CD4-positive, CD25-positive, alpha-beta regulatory T cell (primary cell): ENCODE measurements around the gene SF3A1. TPM values are rescaled to one million over a fixed set of nuclear protein-coding genes. Genes with fewer than 3 reads are reported as not detected.

ENCODE experiments used
- ATAC-seq, 2 donors: fragments of 150-1000 bp; cut with Tn5 transposase; one replicate each; pipeline ENCODE4 v1.10.0; 2021; ENCODE audit warnings: low read depth in 2 of 2, moderate number of reproducible peaks in 2 of 2, moderate library complexity in 1 of 2
- DNase-seq, 3 donors: peaks; one replicate each; pipeline versions ENCODE4 v3.0.0 to v3.0.0-alpha.2; 2012 to 2022; ENCODE audit warnings: mixed read lengths in 1 of 3
- H3K27ac ChIP-seq: one replicate; pipeline ENCODE4 v1.7.0; 2013; ENCODE audit warnings: mild to moderate bottlenecking, low read length; ENCODE audit not compliant: insufficient read depth, poor library complexity, severe bottlenecking
- H3K27me3 ChIP-seq: one replicate; pipeline ENCODE4 v1.7.0; 2013; ENCODE audit warnings: low read length; ENCODE audit not compliant: control insufficient read depth, insufficient read depth
- H3K36me3 ChIP-seq: one replicate; pipeline ENCODE4 v1.7.0; 2013; ENCODE audit warnings: mild to moderate bottlenecking, low read length, moderate library complexity; ENCODE audit not compliant: control insufficient read depth, insufficient read depth
- H3K4me1 ChIP-seq: 2 replicates; pipeline ENCODE4 v1.7.0; 2013; ENCODE audit warnings: mild to moderate bottlenecking, low read length; ENCODE audit not compliant: insufficient read depth, control insufficient read depth, poor library complexity, severe bottlenecking
- H3K4me3 ChIP-seq: one replicate; pipeline ENCODE4 v1.7.0; 2013; ENCODE audit warnings: low read depth, mild to moderate bottlenecking, low read length, moderate library complexity
- H3K9me3 ChIP-seq, 2 experiments: 1 replicate in 1 of 2; 2 replicates in 1 of 2; pipeline ENCODE4 v1.7.0; 2013; ENCODE audit warnings: low read length in 2 of 2, mild to moderate bottlenecking in 1 of 2, moderate library complexity in 1 of 2; ENCODE audit not compliant: control insufficient read depth in 2 of 2
- H3K27ac Mint-ChIP-seq, 3 donors: one replicate each; pipeline ENCODE4 v1.8.0; 2020 to 2022; ENCODE audit warnings: mild to moderate bottlenecking in 3 of 3, mixed read lengths in 3 of 3, moderate library complexity in 2 of 3
- H3K27me3 Mint-ChIP-seq: one replicate; pipeline ENCODE4 v1.8.0; 2022; ENCODE audit warnings: mild to moderate bottlenecking, mixed read lengths
- H3K36me3 Mint-ChIP-seq: one replicate; pipeline ENCODE4 v1.8.0; 2020; ENCODE audit warnings: mixed read lengths
- H3K4me1 Mint-ChIP-seq, 4 donors: one replicate each; pipeline ENCODE4 v1.8.0; 2020 to 2022; ENCODE audit warnings: mixed read lengths in 4 of 4, mild to moderate bottlenecking in 1 of 4
- H3K4me3 Mint-ChIP-seq, 4 donors: one replicate each; pipeline ENCODE4 v1.8.0; 2020 to 2022; ENCODE audit warnings: mild to moderate bottlenecking in 4 of 4, mixed read lengths in 4 of 4, moderate library complexity in 3 of 4
- H3K9me3 Mint-ChIP-seq, 7 donors: one replicate each; pipeline ENCODE4 v1.8.0; 2020 to 2022; ENCODE audit warnings: mixed read lengths in 7 of 7, mild to moderate bottlenecking in 3 of 7, moderate library complexity in 2 of 7
- polyA plus RNA-seq, 4 donors: library from polyadenylated mRNA; unstranded; fragments of 300-500 nt; fragmentation: Illumina TruSeq; gene quantifications; one replicate each; pipeline ENCODE4 v1.2.3, GENCODE V29; 2021
- total RNA-seq: library from RNA; stranded (reverse); gene quantifications from one replicate; pipeline ENCODE4 v1.2.3, GENCODE V29; 2022

The SF3A1 gene
- total and polyA plus RNA-seq, 5 donors from 2014 or later = 66.6 to 389 (median 77.9) TPM

DNA sequence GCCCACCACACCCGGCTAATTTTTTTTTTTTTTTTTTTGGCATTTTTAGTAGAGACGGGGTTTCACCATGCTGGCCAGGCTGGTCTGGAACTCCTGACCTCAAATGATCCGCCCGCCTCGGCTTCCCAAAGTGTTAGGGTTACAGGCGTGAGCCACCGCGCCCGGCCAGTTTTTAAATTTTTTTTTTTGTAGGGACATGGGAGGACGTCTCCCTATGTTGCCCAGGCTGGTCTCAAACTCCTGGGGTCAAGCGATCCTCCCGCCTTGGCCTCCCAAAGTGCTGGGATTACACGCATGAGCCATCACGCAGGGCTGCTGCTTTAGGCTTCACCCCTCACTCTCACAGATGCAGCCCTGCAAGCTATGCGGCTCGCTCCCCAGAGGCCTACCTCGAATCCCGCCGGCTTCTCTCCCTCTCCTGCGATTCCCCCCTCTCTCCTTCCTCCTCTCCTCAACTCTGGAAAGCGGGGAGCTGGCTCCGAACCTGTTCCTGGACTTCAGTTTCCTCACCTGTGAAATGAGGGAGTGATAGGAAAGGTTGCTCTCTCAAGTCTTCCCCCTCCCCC lies 1.0 kb upstream of the SF3A1 start:
- Mint-ChIP-seq H3K9me3 (peaks cover 0 to 1% (median 0%) of the 10 kb centered on the region in 7 donors), H3K27ac (peak overlapping the region; percentile 60 to 98 (median 97)), H3K4me1 (peaks cover 14 to 49% (median 37%) of the 10 kb centered on the region in 4 donors), H3K36me3 (peaks cover 19% of the 10 kb centered on the region), H3K4me3 (peak overlapping the region; percentile 97 to 100 (median 98)), H3K27me3 (peaks cover 4% of the 10 kb centered on the region)
- ATAC-seq (no peak), DNase-seq (no peak)
- H3K36me3 ChIP-seq = peaks cover 14% of the 10 kb centered on the region
- H3K4me1 ChIP-seq = peaks cover 34% of the 10 kb centered on the region
- H3K27me3 ChIP-seq = no peaks in the 10 kb centered on the region
- no peak overlapping the region for H3K4me3 ChIP-seq
- no peak overlapping the region for H3K27ac ChIP-seq
- H3K9me3 ChIP-seq = no peaks in the 10 kb centered on the region

DNA sequence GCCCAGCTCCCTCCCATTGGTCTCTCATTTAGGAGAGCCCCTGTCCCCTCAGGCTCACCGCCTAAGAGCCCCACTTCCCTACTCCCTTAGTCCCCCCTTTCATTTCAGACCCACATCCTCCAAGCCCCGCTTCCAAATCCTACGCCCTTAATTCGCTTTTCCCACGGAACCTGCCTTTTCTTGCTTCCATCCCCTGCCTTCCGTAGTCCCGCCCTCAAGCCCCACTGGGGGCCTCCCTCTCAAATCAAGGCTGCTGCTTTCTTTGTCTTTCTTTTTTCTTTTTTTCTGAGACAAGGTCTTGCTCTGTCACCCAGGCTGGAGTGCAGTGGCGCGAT lies 509 bp upstream of the SF3A1 start:
- Histone ChIP-seq H3K36me3 (peaks cover 19% of the 10 kb centered on the region), H3K9me3 (no peaks in the 10 kb centered on the region), H3K27ac (peak overlapping the region; percentile 97), H3K4me3 (peak overlapping the region; percentile 62), H3K27me3 (no peaks in the 10 kb centered on the region), H3K4me1 (peaks cover 34% of the 10 kb centered on the region)
- H3K4me1 Mint-ChIP-seq = peaks cover 14 to 54% (median 40%) of the 10 kb centered on the region in 4 donors
- peaks cover 0 to 1% (median 0%) of the 10 kb centered on the region in 7 donors for H3K9me3 Mint-ChIP-seq
- DNase-seq (peak in 1 of 3 donors; percentile 24), ATAC-seq (no peak)
- H3K27ac Mint-ChIP-seq = peak overlapping the region in 2 of 3 donors; percentile 97 to 98
- peaks cover 19% of the 10 kb centered on the region for H3K36me3 Mint-ChIP-seq
- peaks cover 4% of the 10 kb centered on the region for H3K27me3 Mint-ChIP-seq
- peak overlapping the region; percentile 97 to 100 (median 98) for H3K4me3 Mint-ChIP-seq

DNA sequence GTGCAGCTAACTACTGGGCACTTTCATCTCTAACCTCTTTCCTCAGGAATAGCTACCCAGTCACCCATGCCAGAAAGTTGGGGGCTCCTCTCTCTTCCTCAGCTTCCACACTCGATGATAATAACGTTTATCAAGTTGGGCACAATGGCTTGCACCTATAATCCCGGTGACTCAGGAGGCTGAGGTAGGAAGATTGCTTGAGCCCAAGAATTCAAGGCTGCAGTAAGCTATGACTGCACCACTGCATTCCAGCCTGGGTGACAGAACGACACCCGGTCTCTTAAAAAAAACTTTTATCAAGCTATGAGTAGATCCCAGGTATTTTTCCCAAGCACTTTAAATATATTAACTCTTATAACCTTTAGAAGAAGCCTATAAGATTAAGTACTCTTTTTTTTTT lies 2.0 kb downstream of the SF3A1 start:
- peaks cover 43% of the 10 kb centered on the region for H3K36me3 ChIP-seq
- H3K4me3 ChIP-seq = peak overlapping the region; percentile 97
- H3K9me3 Mint-ChIP-seq = peaks cover 0 to 1% (median 0%) of the 10 kb centered on the region in 7 donors
- H3K9me3 ChIP-seq = no peaks in the 10 kb centered on the region
- no peak for ATAC-seq
- H3K4me1 ChIP-seq = peaks cover 47% of the 10 kb centered on the region
- DNase-seq = no peak
- peak overlapping the region in 2 of 3 donors; percentile 12 to 98 for H3K27ac Mint-ChIP-seq
- peak overlapping the region; percentile 97 for H3K27ac ChIP-seq
- H3K36me3 Mint-ChIP-seq = peaks cover 32% of the 10 kb centered on the region
- H3K4me3 Mint-ChIP-seq = peak overlapping the region; percentile 84 to 98 (median 97)
- peaks cover 4% of the 10 kb centered on the region for H3K27me3 Mint-ChIP-seq
- peaks cover 21 to 77% (median 57%) of the 10 kb centered on the region in 4 donors for H3K4me1 Mint-ChIP-seq
- no peaks in the 10 kb centered on the region for H3K27me3 ChIP-seq

DNA sequence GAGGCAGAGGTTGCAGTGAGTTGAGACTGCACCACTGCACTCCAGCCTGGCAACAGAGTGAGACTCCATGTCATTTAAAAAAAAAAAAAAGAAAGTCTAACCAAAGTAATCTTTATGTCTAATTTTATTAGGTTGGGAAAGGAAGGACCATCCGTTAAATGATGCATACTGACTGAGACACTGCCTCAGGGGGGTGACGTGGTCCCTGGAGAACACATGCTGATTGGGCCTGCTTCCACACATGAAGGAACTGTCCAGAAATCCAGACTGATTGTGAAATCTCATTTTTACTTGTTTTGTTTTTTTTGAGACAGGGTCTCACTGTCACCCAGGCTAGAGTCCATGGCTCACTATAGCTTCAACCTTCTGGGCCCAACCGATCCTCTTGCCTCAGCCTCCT lies 5.5 kb downstream of the SF3A1 start:
- no peak for ATAC-seq
- H3K9me3 ChIP-seq = no peaks in the 10 kb centered on the region

DNA sequence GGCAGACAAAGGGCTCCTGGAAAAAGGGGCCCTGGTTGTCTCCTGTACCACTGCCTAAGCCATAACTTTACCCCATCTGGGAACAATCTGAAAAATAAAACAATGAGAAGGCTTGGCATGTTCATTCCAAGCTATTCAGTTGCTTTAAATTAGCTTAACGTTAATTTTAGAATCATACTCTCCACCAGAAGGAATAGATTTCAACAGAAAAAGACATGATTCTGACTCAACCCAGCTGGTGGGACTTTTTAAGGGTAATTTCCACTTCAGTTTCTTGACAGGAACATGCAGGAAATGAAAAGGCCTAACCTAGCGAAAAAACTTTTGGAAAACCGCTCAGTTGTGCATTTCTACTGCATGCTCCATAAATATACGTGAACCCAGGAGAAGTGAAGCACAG lies 7.9 kb downstream of the SF3A1 start:
- Mint-ChIP-seq H3K4me3 (no peak overlapping the region), H3K27ac (peak overlapping the region; percentile 15 to 91 (median 84)), H3K9me3 (no peaks in the 10 kb centered on the region), H3K4me1 (peaks cover 11 to 82% (median 49%) of the 10 kb centered on the region in 4 donors), H3K27me3 (no peaks in the 10 kb centered on the region), H3K36me3 (peaks cover 55% of the 10 kb centered on the region)
- Histone ChIP-seq H3K9me3 (no peaks in the 10 kb centered on the region), H3K27ac (peak overlapping the region; percentile 18), H3K27me3 (no peaks in the 10 kb centered on the region), H3K36me3 (peaks cover 92% of the 10 kb centered on the region), H3K4me3 (peak overlapping the region; percentile 21), H3K4me1 (peaks cover 35% of the 10 kb centered on the region)
- DNase-seq = no peak
- ATAC-seq = no peak

More for the DNA sequence above, 5.5 kb downstream of the SF3A1 start:
- no peak overlapping the region for H3K4me3 ChIP-seq
- H3K36me3 Mint-ChIP-seq = peaks cover 49% of the 10 kb centered on the region
- no peaks in the 10 kb centered on the region for H3K27me3 ChIP-seq
- no peak overlapping the region for H3K27ac ChIP-seq
- H3K36me3 ChIP-seq = peaks cover 74% of the 10 kb centered on the region
- no peak for DNase-seq
- H3K27ac Mint-ChIP-seq = no peak overlapping the region
- H3K9me3 Mint-ChIP-seq = no peaks in the 10 kb centered on the region
- peaks cover 59% of the 10 kb centered on the region for H3K4me1 ChIP-seq
- H3K4me1 Mint-ChIP-seq = peaks cover 17 to 89% (median 67%) of the 10 kb centered on the region in 4 donors
- peak overlapping the region in 2 of 4 donors; percentile 61 to 72 for H3K4me3 Mint-ChIP-seq
- H3K27me3 Mint-ChIP-seq = no peaks in the 10 kb centered on the region

DNA sequence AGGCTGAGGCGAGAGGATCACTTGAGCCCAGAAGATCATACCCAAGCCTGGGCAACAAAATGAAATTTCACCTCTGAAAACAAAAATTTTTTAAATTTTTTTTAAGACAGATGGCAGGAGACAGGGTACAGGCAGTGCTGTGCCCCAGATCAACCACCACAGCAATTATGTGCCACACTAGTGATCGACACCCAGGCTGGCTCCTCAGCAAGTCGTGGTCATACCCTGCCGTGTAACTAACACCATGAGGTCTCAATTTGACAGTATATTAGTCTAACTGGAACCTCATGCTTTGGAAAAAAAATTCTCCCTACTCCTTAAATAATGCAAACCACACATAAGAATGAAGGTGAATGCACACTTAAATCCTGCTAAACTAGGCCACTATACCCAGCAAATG lies 8.3 kb downstream of the SF3A1 start:
- H3K4me1 Mint-ChIP-seq = peaks cover 7 to 78% (median 46%) of the 10 kb centered on the region in 4 donors
- H3K27me3 ChIP-seq = no peaks in the 10 kb centered on the region
- no peak for DNase-seq
- H3K36me3 ChIP-seq = peaks cover 93% of the 10 kb centered on the region
- H3K4me1 ChIP-seq = peaks cover 33% of the 10 kb centered on the region
- no peaks in the 10 kb centered on the region for H3K9me3 ChIP-seq
- no peak for ATAC-seq
- H3K27me3 Mint-ChIP-seq = no peaks in the 10 kb centered on the region
- no peak overlapping the region for H3K4me3 Mint-ChIP-seq
- H3K36me3 Mint-ChIP-seq = peaks cover 54% of the 10 kb centered on the region
- H3K4me3 ChIP-seq = peak overlapping the region; percentile 21
- H3K9me3 Mint-ChIP-seq = no peaks in the 10 kb centered on the region
- H3K27ac Mint-ChIP-seq = peak overlapping the region; percentile 2 to 91 (median 84)
- peak overlapping the region; percentile 18 for H3K27ac ChIP-seq

DNA sequence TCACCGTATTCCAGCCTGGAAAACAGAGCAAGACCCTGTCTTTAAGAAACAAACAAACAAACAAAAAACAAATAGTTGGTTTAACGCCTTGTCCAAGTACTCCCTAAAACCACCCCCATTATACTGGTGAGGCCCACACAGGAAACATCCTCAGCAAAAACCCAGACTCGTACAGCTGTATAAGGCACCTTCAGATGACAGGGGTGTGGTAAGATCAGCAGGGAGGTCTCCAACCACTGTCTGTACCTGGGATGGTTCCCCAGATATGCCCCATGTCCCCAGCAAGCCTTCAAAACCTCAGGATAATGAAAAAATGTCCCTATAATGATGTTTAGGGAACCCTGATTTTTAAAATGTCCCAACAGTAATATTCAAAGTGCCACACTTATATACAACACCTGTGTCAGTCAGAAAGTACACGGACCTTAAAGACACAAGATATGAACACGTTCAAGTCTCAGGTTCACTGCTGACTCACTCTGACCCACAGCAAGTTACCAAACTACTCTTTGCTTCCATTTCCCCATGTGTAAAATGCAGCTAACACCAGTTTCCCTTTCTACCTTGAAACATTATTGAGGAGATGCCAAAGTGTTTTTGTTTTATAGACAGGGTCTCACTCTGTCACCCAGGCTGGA lies 9.3 kb downstream of the SF3A1 start:
- Histone ChIP-seq H3K9me3 (no peaks in the 10 kb centered on the region), H3K27me3 (no peaks in the 10 kb centered on the region), H3K27ac (no peak overlapping the region), H3K4me1 (peaks cover 33% of the 10 kb centered on the region), H3K4me3 (no peak overlapping the region), H3K36me3 (peaks cover 96% of the 10 kb centered on the region)
- Mint-ChIP-seq H3K4me1 (peaks cover 7 to 70% (median 41%) of the 10 kb centered on the region in 4 donors), H3K36me3 (peaks cover 53% of the 10 kb centered on the region), H3K9me3 (no peaks in the 10 kb centered on the region), H3K27me3 (no peaks in the 10 kb centered on the region), H3K4me3 (peak overlapping the region in 3 of 4 donors; percentile 36 to 56 (median 52)), H3K27ac (peak overlapping the region; percentile 4 to 84 (median 62))
- DNase-seq (no peak), ATAC-seq (no peak)
